Measurements from ENCODE around the gene TCP10L.

DNA sequence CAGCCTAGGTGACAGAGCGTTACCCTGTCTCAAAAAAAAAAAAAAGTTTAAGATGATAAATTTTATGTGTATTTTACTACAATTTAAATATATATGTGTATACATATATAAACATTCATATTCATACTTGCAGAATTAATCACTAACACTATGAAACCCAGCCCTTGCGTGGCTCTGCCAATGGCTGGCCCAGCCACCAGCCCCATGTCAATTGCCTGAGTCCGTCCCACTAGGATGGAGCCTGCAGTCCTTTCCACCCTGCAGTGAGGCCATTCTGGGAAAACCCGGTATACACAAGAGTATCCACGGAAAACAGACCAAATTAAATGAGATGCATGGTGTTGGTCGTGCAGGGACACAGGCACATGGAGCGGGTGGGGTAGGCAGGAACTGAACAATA lies 49.7 kb downstream of the TCP10L start:
- TF ChIP-seq NFRKB (IDR thresholded peaks at IDR 0.05) (no peak), TARDBP (IDR thresholded peaks at IDR 0.05) (no peak), FOXK2 (IDR thresholded peaks at IDR 0.05) (no peak), PKNOX1 (IDR thresholded peaks at IDR 0.05) (no peak), ARNT (IDR thresholded peaks at IDR 0.05) (no peak)
